SU-DHL-6 (cell line): ENCODE data around the gene HLA-DQA2.

Source experiments
- H2AFZ ChIP-seq: fragments of 200-600 bp; sonication (generic); 2 replicates; pipeline ENCODE4 v1.6.1; 2014; ENCODE audit warnings: low read depth, mild to moderate bottlenecking, moderate library complexity, mixed read lengths, antibody characterized with exemption, low read length; ENCODE audit not compliant: severe bottlenecking
- H3F3A ChIP-seq: fragments of 200-600 bp; shearing (Covaris generic); 2 replicates; pipeline ENCODE4 v1.6.0; 2016; ENCODE audit warnings: antibody characterized with exemption, mild to moderate bottlenecking; ENCODE audit not compliant: insufficient read depth
- H3K27ac ChIP-seq: fragments of 200-600 bp; sonication (generic); 2 replicates; pipeline ENCODE4 v1.5.1; 2016; ENCODE audit warnings: low read depth, mild to moderate bottlenecking, low read length, moderate library complexity, mixed read lengths
- H3K27me3 ChIP-seq: fragments of 200-600 bp; sonication (generic), shearing (Covaris generic); 2 replicates; pipeline ENCODE4 v1.6.0; 2014; ENCODE audit warnings: mild to moderate bottlenecking, low read length
- H3K36me3 ChIP-seq: fragments of 200-600 bp; sonication (generic); 2 replicates; pipeline ENCODE4 v1.6.1; 2014; ENCODE audit warnings: mild to moderate bottlenecking, low read length, mixed read lengths
- H3K4me2 ChIP-seq: fragments of 300-600, 200-600 bp; shearing (Covaris generic), sonication (generic); 2 replicates; pipeline ENCODE4 v1.6.0; 2014; ENCODE audit warnings: low read length, low read depth, mild to moderate bottlenecking; ENCODE audit not compliant: poor library complexity, severe bottlenecking
- H3K4me3 ChIP-seq: fragments of 200-600 bp; sonication (generic); 2 replicates; pipeline ENCODE4 v1.5.1; 2014; ENCODE audit warnings: antibody characterized with exemption, low read length, mild to moderate bottlenecking, mixed read lengths; ENCODE audit not compliant: insufficient read depth, poor library complexity, severe bottlenecking
- H3K79me2 ChIP-seq: fragments of 200-600 bp; sonication (generic); 2 replicates; pipeline ENCODE4 v1.6.1; 2014; ENCODE audit warnings: mild to moderate bottlenecking, low read length, moderate library complexity; ENCODE audit not compliant: insufficient read depth
- H3K9ac ChIP-seq: fragments of 200-600 bp; sonication (generic); 2 replicates; pipeline ENCODE4 v1.7.0; 2014; ENCODE audit warnings: mild to moderate bottlenecking, low read length
- H3K9me2 ChIP-seq: fragments of 200-600 bp; sonication (generic); replicated peaks from 2 replicates; pipeline ENCODE4 v1.6.1; 2014; ENCODE audit warnings: low read length; ENCODE audit not compliant: insufficient read depth
- H3K9me3 ChIP-seq: fragments of 200-600 bp; sonication (generic); 2 replicates; pipeline ENCODE4 v1.6.1; 2014; ENCODE audit warnings: low read length, mixed read lengths; ENCODE audit not compliant: insufficient read depth
- H4K20me1 ChIP-seq: fragments of 200-600 bp; sonication (generic); 2 replicates; pipeline ENCODE4 v1.6.1; 2014; ENCODE audit warnings: low read depth, mild to moderate bottlenecking, antibody characterized with exemption, low read length, moderate library complexity, mixed read lengths
- CTCF ChIP-seq: fragments of 200-600 bp; sonication (generic); IDR thresholded peaks from one replicate; pipeline ENCODE4 v1.5.1; 2017; ENCODE audit warnings: antibody characterized with exemption, mild to moderate bottlenecking, low read length, moderate library complexity; ENCODE audit not compliant: insufficient read depth, poor library complexity, severe bottlenecking
- EZH2phosphoT487 ChIP-seq: fragments of 200-600 bp; sonication (generic), shearing (Covaris generic); conservative IDR thresholded peaks from 2 replicates; pipeline ENCODE4 v1.6.1; 2018; ENCODE audit warnings: mild to moderate bottlenecking, antibody characterized with exemption, low read length, moderate library complexity, mixed read lengths

Gene HLA-DQA2

GRCh38 chr6:32741031-32741960, at the start of gene HLA-DQA2:
HLA-DQA2 (plus strand) TSS chr6:32741391; CDS start chr6:32741444, 53 bp downstream.
- TF ChIP-seq EZH2phosphoT487 (no peak), CTCF (no peak)
- H3F3A ChIP-seq = no peaks in the 10 kb centered on the region
- no peaks in the 10 kb centered on the region for H3K79me2 ChIP-seq
- H4K20me1 ChIP-seq = no peaks in the 10 kb centered on the region
- H3K4me3 ChIP-seq = no peak within 1 kb of the TSS
- no peaks in the 10 kb centered on the region for H3K36me3 ChIP-seq
- no peaks in the 10 kb centered on the region for H3K9me3 ChIP-seq
- H3K9me2 ChIP-seq = no peaks in the 10 kb centered on the region
- peak within 1 kb of the TSS; percentile 36 for H3K4me2 ChIP-seq
- no peak within 1 kb of the TSS for H2AFZ ChIP-seq
- no peak within 1 kb of the TSS; the same call in 1 of the 2 replicates for H3K9ac ChIP-seq
- no peak within 1 kb of the TSS for H3K27ac ChIP-seq
- no peaks in the 10 kb centered on the region for H3K27me3 ChIP-seq

GRCh38 chr6:32692019-32692418, 49.2 kb upstream of the HLA-DQA2 start:
- no peaks in the 10 kb centered on the region for H4K20me1 ChIP-seq
- H3F3A ChIP-seq = peaks cover 38% of the 10 kb centered on the region
- no peaks in the 10 kb centered on the region for H3K79me2 ChIP-seq
- H3K9me2 ChIP-seq = no peaks in the 10 kb centered on the region
- no peak overlapping the region for H2AFZ ChIP-seq
- H3K9ac ChIP-seq = no peak overlapping the region
- peak overlapping the region; percentile 16 for H3K4me2 ChIP-seq
- H3K4me3 ChIP-seq = no peak overlapping the region
- H3K27me3 ChIP-seq = no peaks in the 10 kb centered on the region
- no peaks in the 10 kb centered on the region for H3K36me3 ChIP-seq
- no peaks in the 10 kb centered on the region for H3K9me3 ChIP-seq
- H3K27ac ChIP-seq = peak overlapping the region; percentile 47
- TF ChIP-seq EZH2phosphoT487 (no peak), CTCF (peak; percentile 95)

GRCh38 chr6:32697031-32697430, 44.2 kb upstream of the HLA-DQA2 start:
- no peaks in the 10 kb centered on the region for H3K27me3 ChIP-seq
- no peaks in the 10 kb centered on the region for H3K9me3 ChIP-seq
- no peaks in the 10 kb centered on the region for H3K9me2 ChIP-seq

More at GRCh38 chr6:32697031-32697430, 44.2 kb upstream of the HLA-DQA2 start:
- no peaks in the 10 kb centered on the region for H4K20me1 ChIP-seq
- TF ChIP-seq CTCF = no peak
- no peak overlapping the region for H3K9ac ChIP-seq
- H2AFZ ChIP-seq = no peak overlapping the region
- H3K36me3 ChIP-seq = no peaks in the 10 kb centered on the region
- no peak overlapping the region for H3K4me2 ChIP-seq
- no peaks in the 10 kb centered on the region for H3K79me2 ChIP-seq
- H3K4me3 ChIP-seq = no peak overlapping the region
- H3K27ac ChIP-seq = no peak overlapping the region
- H3F3A ChIP-seq = 0 out of 2 replicates have a peak, but pooled peaks cover 4% of the 10 kb centered on the region
